HFF-Myc (cell line): ENCODE measurements around the gene PAFAH1B1.
"Not testable (repeated sequence)": the region's sequence is repeated elsewhere in the genome, so short reads cannot be mapped to it uniquely, and the experiment has no call there.

ENCODE experiments used
- DNase-seq: peaks from one replicate; pipeline ENCODE4 v3.0.0-alpha.2; 2011; ENCODE audit warnings: low read depth; ENCODE audit errors: extremely low read depth
- H3K4me3 ChIP-seq: replicated peaks from 2 replicates; pipeline ENCODE4 v1.5.1; 2011; ENCODE audit warnings: low read depth, mild to moderate bottlenecking, control low read depth, low read length
- TF ChIP-seq, protein P1 (sequence below): IDR thresholded peaks from 2 replicates; pipeline ENCODE4 v1.5.1; 2012; ENCODE audit warnings: mild to moderate bottlenecking, low read depth, low read length, control low read depth; ENCODE audit errors: missing control alignments

Gene PAFAH1B1

DNA sequence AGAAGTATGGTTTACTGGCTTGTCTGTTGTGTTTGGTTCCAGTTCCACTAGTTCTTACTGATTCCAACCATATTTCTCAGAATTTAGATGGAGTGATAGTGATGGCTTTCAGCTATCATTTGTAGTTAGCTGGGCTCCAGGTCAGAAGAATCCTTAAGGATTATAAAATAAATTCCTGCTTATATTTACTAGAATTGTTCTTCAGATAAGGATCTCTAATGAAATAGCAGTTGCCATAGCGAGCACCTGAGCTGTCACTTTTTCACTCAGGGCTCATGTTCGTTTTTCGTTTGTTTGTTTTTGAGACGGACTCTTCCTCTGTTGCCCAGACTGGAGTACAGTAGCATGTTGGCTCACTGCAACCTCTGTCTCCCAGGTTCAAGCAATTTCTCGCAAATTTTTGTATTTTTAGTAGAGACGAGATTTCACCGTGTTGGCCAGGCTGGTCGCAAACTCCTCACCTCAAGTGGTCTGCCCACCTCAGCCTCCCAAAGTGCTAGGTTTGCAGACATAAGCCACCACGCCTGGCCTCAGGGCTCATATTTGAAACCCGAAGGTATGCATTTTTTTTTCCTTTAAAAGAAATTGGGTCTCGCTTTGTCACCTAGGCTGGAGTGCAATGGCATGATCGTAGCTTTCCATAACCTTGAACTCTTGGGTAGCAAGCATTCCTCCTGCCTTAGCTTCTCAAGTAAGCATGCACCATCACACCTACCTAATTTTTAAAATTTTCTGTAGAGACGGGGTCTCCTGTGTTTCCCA lies 42.9 kb downstream of the PAFAH1B1 start:
- no peak for DNase-seq
- TF ChIP-seq, protein P1, sequence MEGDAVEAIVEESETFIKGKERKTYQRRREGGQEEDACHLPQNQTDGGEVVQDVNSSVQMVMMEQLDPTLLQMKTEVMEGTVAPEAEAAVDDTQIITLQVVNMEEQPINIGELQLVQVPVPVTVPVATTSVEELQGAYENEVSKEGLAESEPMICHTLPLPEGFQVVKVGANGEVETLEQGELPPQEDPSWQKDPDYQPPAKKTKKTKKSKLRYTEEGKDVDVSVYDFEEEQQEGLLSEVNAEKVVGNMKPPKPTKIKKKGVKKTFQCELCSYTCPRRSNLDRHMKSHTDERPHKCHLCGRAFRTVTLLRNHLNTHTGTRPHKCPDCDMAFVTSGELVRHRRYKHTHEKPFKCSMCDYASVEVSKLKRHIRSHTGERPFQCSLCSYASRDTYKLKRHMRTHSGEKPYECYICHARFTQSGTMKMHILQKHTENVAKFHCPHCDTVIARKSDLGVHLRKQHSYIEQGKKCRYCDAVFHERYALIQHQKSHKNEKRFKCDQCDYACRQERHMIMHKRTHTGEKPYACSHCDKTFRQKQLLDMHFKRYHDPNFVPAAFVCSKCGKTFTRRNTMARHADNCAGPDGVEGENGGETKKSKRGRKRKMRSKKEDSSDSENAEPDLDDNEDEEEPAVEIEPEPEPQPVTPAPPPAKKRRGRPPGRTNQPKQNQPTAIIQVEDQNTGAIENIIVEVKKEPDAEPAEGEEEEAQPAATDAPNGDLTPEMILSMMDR = no peak
- no peak overlapping the region for H3K4me3 ChIP-seq

DNA sequence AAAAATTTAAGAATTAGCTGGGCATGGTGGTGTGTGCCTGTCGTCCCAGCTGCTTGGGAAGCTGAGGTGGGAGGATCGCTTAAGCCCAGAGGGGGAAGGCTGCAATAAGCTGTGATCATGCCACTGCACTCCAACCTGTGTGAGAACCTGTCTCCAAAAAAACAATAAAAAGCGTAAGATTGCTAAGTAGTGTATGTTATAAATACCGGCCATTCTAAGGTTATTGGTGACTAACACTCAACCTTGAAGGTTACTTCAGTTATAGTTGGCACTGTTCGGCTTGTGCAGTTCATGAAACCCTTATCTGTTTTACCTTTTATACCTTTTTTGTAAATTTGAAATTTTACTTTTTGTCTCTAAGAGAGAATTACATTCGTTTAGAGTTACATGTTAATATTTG lies 44.0 kb downstream of the PAFAH1B1 start:
- TF ChIP-seq, protein P1 = no peak
- no peak overlapping the region for H3K4me3 ChIP-seq
- DNase-seq = no peak

DNA sequence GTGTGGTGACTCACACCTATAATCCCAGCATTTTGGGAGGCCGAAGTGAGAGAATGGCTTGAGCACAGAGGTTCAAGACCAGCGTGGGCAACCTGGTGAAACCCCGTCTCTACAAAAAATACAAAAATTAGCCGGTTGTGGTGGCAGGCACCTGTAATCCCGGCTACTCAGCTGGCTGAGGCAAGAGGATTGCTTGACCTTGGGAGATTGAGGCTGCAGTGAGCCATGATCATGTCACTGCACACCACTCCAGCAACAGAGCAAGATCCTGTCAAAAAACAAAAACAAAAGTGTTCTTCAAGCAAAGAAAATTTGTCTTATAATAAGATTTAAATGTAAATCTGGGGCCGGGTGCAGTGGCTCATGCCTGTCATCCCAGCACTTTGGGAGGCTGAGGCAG lies 51.5 kb downstream of the PAFAH1B1 start:
- DNase-seq = no peak
- no peak overlapping the region for H3K4me3 ChIP-seq
- TF ChIP-seq, protein P1 = no peak

DNA sequence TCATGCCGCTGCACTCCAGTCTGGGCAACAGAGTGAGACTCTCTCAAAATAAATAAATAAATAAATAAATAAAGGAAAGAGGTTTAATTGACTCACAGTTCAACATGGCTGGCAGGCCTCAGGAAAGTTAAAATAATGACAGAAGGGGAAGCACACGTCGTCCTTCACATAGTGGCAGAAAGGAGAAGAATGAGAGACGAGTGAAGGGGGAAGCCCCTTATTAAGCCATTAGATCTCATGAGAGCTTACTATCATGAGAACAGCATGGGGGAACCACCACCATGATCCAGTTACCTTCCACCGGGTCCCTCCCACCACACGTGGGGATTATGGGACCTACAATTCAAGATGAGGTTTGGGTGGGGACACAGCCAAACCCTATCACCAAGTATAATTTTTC lies 54.5 kb downstream of the PAFAH1B1 start:
- TF ChIP-seq, protein P1 = no peak
- no peak overlapping the region for H3K4me3 ChIP-seq
- no peak for DNase-seq

DNA sequence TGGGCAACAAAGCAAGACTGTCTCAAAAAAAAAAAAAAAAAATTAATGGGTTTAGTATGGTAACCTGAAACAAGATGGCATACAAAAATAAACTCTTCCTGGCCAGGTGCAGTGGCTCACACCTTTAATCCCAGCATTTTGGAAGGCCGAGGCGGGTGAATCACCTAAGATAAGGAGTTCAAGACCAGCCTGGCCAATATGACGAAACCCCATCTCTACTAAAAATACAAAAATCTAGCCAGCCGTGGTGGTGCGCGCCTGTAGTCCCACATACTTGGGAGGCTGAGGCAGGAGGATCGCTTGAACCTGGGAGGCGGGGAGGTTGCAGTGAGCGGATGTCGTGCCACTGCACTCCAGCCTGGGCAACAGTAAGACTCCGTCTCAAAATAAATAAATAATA lies 55.7 kb downstream of the PAFAH1B1 start:
- TF ChIP-seq, protein P1 = no peak
- no peak for DNase-seq

DNA sequence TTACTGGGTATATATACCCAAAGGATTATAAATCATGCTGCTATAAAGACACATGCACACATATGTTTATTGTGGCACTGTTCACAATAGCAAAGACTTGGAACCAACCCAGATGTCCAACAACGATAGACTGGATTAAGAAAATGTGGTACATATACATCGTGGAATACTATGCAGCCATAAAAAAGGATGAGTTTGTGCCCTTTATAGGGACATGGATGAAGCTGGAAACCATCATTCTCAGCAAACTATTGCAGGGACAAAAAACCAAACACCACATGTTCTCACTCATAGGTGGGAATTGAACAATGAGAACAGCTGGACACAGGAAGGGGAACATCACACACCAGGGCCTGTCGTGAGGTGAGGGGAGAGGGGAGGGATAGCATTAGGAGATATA lies 59.5 kb downstream of the PAFAH1B1 start:
- not testable (repeated sequence) for DNase-seq, H3K4me3 ChIP-seq

More for the DNA sequence above, 55.7 kb downstream of the PAFAH1B1 start:
- H3K4me3 ChIP-seq = no peak overlapping the region

DNA sequence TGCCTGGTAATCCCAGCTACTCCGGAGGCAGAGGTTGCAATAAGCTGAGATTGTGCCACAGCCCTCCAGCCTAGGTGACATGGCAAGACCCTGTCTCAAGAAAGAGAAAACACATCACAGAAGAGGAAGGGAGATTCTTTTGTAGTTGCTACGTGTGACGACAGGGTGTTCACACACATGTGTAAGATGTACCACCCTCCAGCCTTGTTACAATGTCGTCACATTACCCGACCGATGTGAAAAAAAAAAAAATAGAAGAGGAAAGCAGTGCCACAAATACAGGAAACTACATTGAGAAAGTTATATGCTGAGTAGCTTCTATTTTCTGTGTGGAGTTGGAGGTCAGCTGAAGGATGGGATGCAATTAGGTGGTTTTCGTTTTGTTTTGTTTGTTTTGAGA lies 62.1 kb downstream of the PAFAH1B1 start:
- TF ChIP-seq, protein P1 = no peak
- H3K4me3 ChIP-seq = no peak overlapping the region
- no peak for DNase-seq
